Common myeloid progenitor, CD34-positive (primary cell): ENCODE results near the gene MAP4. TPM values are rescaled to one million over a fixed set of nuclear protein-coding genes. Genes with fewer than 3 reads are reported as not detected.
"Not testable (repeated sequence)": the region's sequence is repeated elsewhere in the genome, so short reads cannot be mapped to it uniquely, and the experiment has no call there.

Experiments used
- CTCF ChIA-PET: fragments of 350-600 bp; sonication (Branson Sonifier 250); formaldehyde crosslinking; loops from one replicate; lab custom pipeline; 2021; ENCODE audit warnings: antibody characterized with exemption; lab: Charles Lee
- POLR2A ChIA-PET: fragments of 350-600 bp; sonication (Branson Sonifier 250); formaldehyde crosslinking; loops from one replicate; lab custom pipeline; 2021; ENCODE audit warnings: antibody characterized with exemption; lab: Charles Lee
- DNase-seq, 3 donors: peaks; one replicate each; pipeline versions ENCODE4 v3.0.0 to v3.0.0-alpha.2; 2013
- H3K27ac ChIP-seq, 2 experiments: 1 replicate in 1 of 2; 2 replicates in 1 of 2; pipeline ENCODE4 v1.7.0; 2013; ENCODE audit warnings: inconsistent platforms in 2 of 2, low read length in 2 of 2, mild to moderate bottlenecking in 2 of 2, low read depth in 1 of 2, moderate library complexity in 1 of 2; ENCODE audit not compliant: severe bottlenecking in 2 of 2, insufficient read depth in 1 of 2, poor library complexity in 1 of 2
- H3K27me3 ChIP-seq, 5 experiments: replicated peaks in 2 of 5; 1 replicate in 3 of 5; 2 replicates in 2 of 5; pipeline versions ENCODE4 v1.6.1 to v1.7.0; 2013; ENCODE audit warnings: low read length in 4 of 5, mild to moderate bottlenecking in 2 of 5, moderate library complexity in 2 of 5, inconsistent platforms in 1 of 5; ENCODE audit not compliant: insufficient read depth in 5 of 5, control insufficient read depth in 4 of 5
- H3K36me3 ChIP-seq, 4 experiments: 1 replicate in 2 of 4; 2 replicates in 2 of 4; pipeline versions ENCODE4 v1.6.1 to v1.7.0; 2013; ENCODE audit warnings: low read length in 3 of 4, control low read depth in 1 of 4, mild to moderate bottlenecking in 1 of 4; ENCODE audit not compliant: control insufficient read depth in 4 of 4, insufficient read depth in 4 of 4
- H3K4me1 ChIP-seq, 4 experiments: 1 replicate in 3 of 4; 2 replicates in 1 of 4; pipeline versions ENCODE4 v1.6.1 to v1.7.1; 2013; ENCODE audit warnings: low read length in 3 of 4, mild to moderate bottlenecking in 3 of 4, control low read depth in 1 of 4, inconsistent platforms in 1 of 4, moderate library complexity in 1 of 4; ENCODE audit not compliant: control insufficient read depth in 4 of 4, insufficient read depth in 4 of 4; ENCODE audit errors: control extremely low read depth in 1 of 4
- H3K4me3 ChIP-seq, 7 experiments: 1 replicate in 4 of 7; 2 replicates in 3 of 7; pipeline versions ENCODE4 v1.5.1 to v1.7.0; 2013; ENCODE audit warnings: mild to moderate bottlenecking in 7 of 7, low read length in 6 of 7, moderate library complexity in 6 of 7, inconsistent platforms in 2 of 7, low read depth in 2 of 7, control low read depth in 1 of 7; ENCODE audit not compliant: insufficient read depth in 4 of 7, control insufficient read depth in 1 of 7; ENCODE audit errors: extremely low read depth in 1 of 7
- H3K9me3 ChIP-seq, 5 experiments: 1 replicate in 4 of 5; 2 replicates in 1 of 5; pipeline versions ENCODE4 v1.6.1 to v1.7.1; 2013; ENCODE audit warnings: low read length in 4 of 5, mild to moderate bottlenecking in 2 of 5, inconsistent platforms in 1 of 5, low read depth in 1 of 5, moderate library complexity in 1 of 5; ENCODE audit not compliant: control insufficient read depth in 4 of 5, insufficient read depth in 2 of 5; ENCODE audit errors: control extremely low read depth in 1 of 5
- WGBS: methylation state at CpG from one replicate; pipeline ENCODE4 v1.1.5; 2013; ENCODE audit not compliant: insufficient coverage; 5-methylcytosine and 5-hydroxymethylcytosine counted together
- polyA plus RNA-seq: library from polyadenylated mRNA; unstranded; fragments of 120-200 nt; gene quantifications from one replicate; pipeline ENCODE4 v1.2.1, GENCODE V29; 2013

MAP4 gene, protein sequence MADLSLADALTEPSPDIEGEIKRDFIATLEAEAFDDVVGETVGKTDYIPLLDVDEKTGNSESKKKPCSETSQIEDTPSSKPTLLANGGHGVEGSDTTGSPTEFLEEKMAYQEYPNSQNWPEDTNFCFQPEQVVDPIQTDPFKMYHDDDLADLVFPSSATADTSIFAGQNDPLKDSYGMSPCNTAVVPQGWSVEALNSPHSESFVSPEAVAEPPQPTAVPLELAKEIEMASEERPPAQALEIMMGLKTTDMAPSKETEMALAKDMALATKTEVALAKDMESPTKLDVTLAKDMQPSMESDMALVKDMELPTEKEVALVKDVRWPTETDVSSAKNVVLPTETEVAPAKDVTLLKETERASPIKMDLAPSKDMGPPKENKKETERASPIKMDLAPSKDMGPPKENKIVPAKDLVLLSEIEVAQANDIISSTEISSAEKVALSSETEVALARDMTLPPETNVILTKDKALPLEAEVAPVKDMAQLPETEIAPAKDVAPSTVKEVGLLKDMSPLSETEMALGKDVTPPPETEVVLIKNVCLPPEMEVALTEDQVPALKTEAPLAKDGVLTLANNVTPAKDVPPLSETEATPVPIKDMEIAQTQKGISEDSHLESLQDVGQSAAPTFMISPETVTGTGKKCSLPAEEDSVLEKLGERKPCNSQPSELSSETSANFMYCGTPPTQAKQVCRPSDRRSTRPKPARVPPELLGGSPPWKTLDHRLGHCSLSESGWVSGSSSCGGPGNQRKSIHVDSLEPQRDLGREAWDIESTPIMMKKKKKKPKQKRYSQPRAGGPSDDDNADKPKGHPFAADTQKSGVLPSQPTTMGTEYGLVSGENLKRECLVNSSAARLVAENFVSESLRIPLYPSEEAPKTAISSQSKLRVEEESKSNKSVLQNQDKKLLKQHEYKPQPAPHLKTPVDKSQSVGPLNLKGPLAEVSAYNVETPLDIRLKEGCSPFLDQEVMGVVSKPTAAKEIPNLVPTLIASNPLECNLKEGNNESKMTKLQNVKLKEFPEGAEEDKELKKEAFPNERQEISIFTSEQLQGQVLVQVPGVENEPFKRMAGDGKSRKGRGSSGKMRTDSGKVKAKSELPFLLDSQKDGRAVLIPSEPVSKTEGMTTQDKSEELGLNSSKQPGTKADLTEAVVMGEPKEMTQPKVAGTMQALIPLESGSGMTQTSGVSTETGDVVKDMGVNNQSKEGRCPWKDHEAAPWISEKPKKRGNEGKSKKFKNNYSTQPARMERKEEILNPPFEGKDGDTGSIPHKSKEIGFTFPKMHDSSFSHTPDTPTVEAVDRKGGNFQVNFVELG (N-terminal part only)
- 56.7 TPM for polyA plus RNA-seq

DNA sequence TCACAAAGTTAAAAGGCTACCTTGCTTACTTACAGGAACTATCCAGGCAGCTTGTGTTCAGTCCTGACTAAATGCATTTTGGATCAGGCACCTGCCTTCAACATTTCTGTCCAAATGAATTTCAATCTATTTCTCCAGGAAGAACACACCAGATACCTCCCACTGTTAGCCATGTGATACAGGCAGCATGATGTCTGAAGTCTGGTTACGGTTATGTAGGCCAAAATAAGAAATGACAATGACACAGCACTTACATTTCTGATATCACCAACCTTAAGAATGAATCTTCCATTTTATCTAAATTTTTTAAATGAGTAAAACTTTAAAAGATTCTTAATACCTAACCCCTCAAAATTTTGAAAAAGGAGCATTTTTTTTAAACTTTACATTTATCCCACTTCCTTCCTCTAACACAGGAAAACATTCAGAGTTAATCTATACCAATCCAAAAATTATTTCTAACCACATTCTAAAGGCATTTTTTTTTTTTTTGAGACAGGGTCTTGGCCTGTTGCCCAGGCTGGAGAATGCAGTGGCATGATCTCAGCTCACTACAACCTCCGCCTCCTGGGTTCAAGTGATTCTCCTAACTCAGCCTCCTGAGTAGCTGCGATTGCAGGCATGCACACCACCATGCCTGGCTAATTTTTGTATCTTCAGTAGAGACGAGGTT, at the start of gene MAP4:
MAP4 (minus strand) TSS at position 116 of the 673 bp plus-strand sequence. CDS start 17,556 bp downstream, outside the sequence.
- POLR2A ChIA-PET = interaction anchor here (0.5 kb wide), 1 partner anchor 85 kb away, joined by 3 read pairs; no protein-coding TSS in a partner anchor
- Histone ChIP-seq H3K9me3 (no peaks in the 10 kb centered on the region), H3K36me3 (peaks cover 0 to 3% (median 0%) of the 10 kb centered on the region in 4 experiments), H3K4me1 (peaks cover 5 to 32% (median 17%) of the 10 kb centered on the region in 4 experiments), H3K4me3 (no peak within 1 kb of the TSS), H3K27ac (peak within 1 kb of the TSS in 1 of 2 experiments; percentile 52), H3K27me3 (no peaks in the 10 kb centered on the region)
- peak; percentile 29 to 86 (median 78) for DNase-seq
- WGBS = 55% methylated on average over 3 of the region's 4 CpGs
- CTCF ChIA-PET = no interaction called here

DNA sequence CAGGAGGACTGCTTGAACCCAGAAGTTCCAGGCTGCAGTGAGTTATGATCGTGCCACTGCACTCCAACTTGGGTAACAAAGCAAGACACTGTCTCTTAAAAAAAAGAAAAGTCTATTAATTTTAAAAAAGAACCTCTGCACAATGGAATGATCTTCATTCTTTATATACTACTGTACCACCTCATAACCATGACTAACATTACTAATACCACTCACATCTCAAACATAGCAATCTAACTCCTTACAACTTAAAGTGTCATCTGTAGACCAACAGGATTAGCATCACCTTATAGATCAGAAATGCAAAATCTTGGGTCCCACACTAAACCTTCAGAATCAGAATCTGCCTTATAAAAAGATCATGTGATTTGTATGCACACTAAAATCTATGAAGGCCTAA, 48.8 kb upstream of the MAP4 start:
- WGBS = no CpG with 5 or more reads among the region's 1 CpG
- ChIA-PET POLR2A (no interaction called here), CTCF (no interaction called here)
- H3K4me1 ChIP-seq = no peaks in the 10 kb centered on the region
- H3K27ac ChIP-seq = no peak overlapping the region
- DNase-seq = no peak
- peaks cover 0 to 2% (median 0%) of the 10 kb centered on the region in 4 experiments for H3K36me3 ChIP-seq
- H3K27me3 ChIP-seq = no peaks in the 10 kb centered on the region
- no peak overlapping the region for H3K4me3 ChIP-seq
- H3K9me3 ChIP-seq = no peaks in the 10 kb centered on the region

DNA sequence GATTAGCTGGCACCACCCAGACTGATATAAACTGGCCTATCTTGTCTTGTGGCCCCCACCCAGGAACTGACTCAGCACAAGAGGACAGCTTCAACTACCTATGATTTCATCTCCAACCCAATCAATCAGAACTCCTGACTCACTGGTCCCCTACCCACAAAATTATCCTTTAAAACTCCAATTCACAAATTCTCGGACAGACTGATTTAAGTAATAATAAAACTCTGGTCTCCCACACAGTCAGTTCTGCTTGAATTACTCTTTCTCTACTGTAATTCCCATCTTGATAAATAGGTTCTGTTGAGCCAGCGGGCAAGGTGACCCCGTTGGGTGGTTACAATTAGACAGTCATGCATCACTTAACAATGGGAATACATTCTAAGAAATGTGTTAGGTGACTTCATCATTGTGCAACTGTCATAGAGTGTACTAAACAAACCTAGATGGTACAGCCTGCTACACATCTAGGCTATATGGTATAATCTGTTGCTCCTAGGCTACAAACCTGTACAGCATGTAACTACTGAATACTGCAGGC, 48.1 kb upstream of the MAP4 start:
- peaks cover 0 to 2% (median 0%) of the 10 kb centered on the region in 4 experiments for H3K36me3 ChIP-seq
- H3K4me3 ChIP-seq = no peak overlapping the region
- no peak overlapping the region for H3K27ac ChIP-seq
- POLR2A ChIA-PET = no interaction called here
- no peaks in the 10 kb centered on the region for H3K9me3 ChIP-seq
- WGBS = 100% methylated on average over 1 of the region's 3 CpGs
- DNase-seq = no peak
- H3K27me3 ChIP-seq = no peaks in the 10 kb centered on the region
- H3K4me1 ChIP-seq = no peaks in the 10 kb centered on the region
- CTCF ChIA-PET = no interaction called here

DNA sequence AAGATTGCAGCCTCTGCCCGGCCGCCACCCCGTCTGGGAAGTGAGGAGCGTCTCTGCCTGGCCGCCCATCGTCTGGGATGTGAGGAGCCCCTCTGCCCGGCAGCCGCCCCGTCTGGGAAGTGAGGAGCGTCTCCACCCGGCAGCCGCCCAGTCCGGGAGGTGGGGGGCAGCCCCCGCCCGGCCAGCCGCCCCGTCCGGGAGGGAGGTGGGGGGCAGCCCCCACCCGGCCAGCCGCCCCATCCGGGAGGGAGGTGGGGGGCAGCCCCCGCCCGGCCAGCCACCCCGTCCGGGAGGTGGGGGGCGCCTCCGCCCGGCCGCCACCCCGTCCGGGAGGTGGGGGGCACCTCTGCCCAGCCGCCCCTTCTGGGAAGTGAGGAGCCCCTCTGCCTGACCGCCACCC, 45.4 kb upstream of the MAP4 start:
- DNase-seq, H3K9me3 ChIP-seq, H3K4me3 ChIP-seq, CTCF ChIA-PET, H3K36me3 ChIP-seq, H3K4me1 ChIP-seq, H3K27me3 ChIP-seq, POLR2A ChIA-PET, H3K27ac ChIP-seq: not testable (repeated sequence)
- WGBS = 100% methylated on average over 5 of the region's 33 CpGs

DNA sequence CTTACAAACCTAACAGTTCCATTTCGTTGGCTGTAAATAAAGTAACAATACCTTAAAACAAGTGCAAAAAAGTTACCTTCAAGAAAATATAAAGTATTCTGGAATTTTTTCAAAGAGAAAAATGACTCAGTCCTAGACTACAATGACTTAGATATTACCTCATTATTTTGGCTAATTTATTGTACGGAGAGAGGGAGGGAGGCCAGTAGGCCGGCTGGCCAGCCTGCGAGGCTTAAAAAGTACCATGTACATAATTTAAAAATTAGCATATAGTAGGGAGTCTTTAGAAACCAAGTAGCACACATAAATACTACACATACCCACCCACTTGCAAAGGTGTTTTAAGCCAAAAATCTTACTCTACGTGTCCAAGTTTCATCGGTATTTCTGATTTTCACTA, 41.9 kb upstream of the MAP4 start:
- DNase-seq = no peak
- H3K4me3 ChIP-seq = no peak overlapping the region
- no peaks in the 10 kb centered on the region for H3K4me1 ChIP-seq
- ChIA-PET CTCF (no interaction called here), POLR2A (interaction anchor here (0.6 kb wide), 1 partner anchor 9 kb away, joined by 3 read pairs; no protein-coding TSS in a partner anchor)
- no peak overlapping the region for H3K27ac ChIP-seq
- H3K36me3 ChIP-seq = peaks cover 0 to 3% (median under 1%) of the 10 kb centered on the region in 4 experiments
- H3K27me3 ChIP-seq = no peaks in the 10 kb centered on the region
- H3K9me3 ChIP-seq = no peaks in the 10 kb centered on the region
- no CpG with 5 or more reads among the region's 6 CpGs for WGBS

DNA sequence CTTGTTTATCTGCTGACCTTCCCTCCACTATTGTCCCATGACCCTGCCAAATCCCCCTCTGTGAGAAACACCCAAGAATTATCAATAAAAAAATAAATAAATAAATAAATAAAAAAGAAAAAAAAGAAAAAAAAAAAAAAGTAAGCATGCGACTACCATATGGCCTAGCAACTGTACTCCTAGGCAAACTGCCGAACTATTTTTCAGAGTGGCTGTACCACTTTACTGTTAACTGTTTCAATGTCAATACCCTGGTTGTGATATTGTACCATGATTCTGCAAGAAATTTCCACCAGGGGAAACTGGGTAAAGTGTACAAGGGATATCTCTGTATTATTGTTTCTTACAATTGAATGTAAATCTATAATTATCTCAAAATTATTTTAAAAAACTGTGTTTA, 41.3 kb upstream of the MAP4 start:
- H3K4me3 ChIP-seq = no peak overlapping the region
- no peaks in the 10 kb centered on the region for H3K9me3 ChIP-seq
- no peaks in the 10 kb centered on the region for H3K4me1 ChIP-seq
- H3K36me3 ChIP-seq = peaks cover 0 to 3% (median 0%) of the 10 kb centered on the region in 4 experiments
- no peak for DNase-seq
- H3K27ac ChIP-seq = no peak overlapping the region
- H3K27me3 ChIP-seq = no peaks in the 10 kb centered on the region
- CTCF ChIA-PET = no interaction called here
- no CpG with 5 or more reads among the region's 2 CpGs for WGBS
- POLR2A ChIA-PET = no interaction called here
